Measurements from ENCODE around the gene SLCO2A1.

GRCh38 chr3:133996251-133996661, 33.5 kb downstream of the SLCO2A1 start:
- TF ChIP-seq CTCF (IDR thresholded peaks at IDR 0.05): no peak
- TF ChIP-seq EP300 (IDR thresholded peaks at IDR 0.05): no peak
